Fibroblast of gingiva (primary cell): Measurements from ENCODE around the gene CROCC.
"Not testable (repeated sequence)": the region's sequence is repeated elsewhere in the genome, so short reads cannot be mapped to it uniquely, and the experiment has no call there.

Source experiments
- DNase-seq: peaks from one replicate; pipeline ENCODE4 v3.0.0-alpha.2; 2011; ENCODE audit warnings: low read depth

CROCC gene

GRCh38 chr1:16938351-16939321 is 16.9 kb downstream of the CROCC start:
- no peak for DNase-seq

DNA sequence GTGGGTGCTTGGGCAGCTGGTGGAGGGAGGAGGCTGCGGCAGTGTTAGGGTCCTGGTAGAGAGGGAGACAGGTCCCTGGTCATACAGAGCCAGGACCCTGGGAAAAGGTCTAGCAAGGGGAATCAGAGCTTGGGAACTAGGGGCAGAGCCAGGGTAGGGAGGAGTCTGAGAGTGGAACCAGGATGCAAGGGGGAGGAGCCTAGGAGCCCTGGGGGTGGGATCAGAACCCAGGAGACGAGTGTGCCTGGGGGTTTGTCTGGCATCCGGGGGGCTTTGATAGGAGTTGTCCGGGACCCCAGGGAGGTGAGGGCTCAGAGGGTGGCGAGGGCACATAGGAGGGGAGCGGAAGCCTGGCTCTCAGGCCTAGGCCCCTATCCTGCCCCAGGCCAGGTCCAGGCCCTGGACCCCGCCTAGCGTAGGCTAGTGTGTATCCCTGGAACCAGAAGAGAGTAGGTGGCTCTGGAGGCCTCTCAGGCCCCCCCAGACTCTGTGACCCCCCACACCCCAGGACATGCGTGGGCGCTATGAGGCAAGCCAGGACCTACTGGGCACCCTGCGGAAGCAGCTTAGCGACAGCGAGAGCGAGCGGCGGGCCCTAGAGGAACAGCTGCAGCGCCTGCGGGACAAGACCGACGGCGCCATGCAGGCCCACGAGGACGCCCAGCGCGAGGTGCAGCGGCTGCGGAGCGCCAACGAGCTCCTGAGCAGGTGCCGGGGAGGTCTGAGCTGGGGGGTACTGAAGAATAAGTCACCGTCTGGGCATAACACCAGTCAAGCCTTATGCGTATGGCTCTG is 17.9 kb downstream of the CROCC start:
- not testable (repeated sequence) for DNase-seq

- DNase-seq = no peak
Observed at GRCh38 chr1:16944038-16944437, 22.3 kb downstream of the CROCC start.

DNA sequence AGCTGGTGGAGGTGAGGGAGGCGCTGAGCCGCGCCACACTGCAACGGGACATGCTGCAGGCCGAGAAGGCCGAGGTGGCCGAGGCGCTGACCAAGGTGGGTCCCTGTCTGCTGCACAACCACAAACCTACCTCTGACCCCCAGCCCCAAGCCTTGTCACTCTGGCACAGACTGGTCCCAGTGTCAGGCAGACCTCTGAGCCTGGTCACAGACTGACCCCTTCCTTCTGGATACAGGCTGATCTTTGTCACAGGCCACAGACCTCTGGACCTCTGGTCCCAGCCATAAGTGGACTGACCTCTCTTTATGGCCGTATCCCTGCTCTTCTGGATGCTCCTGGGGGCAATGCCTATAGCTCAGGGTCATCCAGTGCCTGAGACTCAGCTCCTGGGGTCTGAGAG is 23.8 kb downstream of the CROCC start:
- DNase-seq = not testable (repeated sequence)

- not testable (repeated sequence) for DNase-seq
Observed at GRCh38 chr1:16946185-16946584, 24.5 kb downstream of the CROCC start.

DNA sequence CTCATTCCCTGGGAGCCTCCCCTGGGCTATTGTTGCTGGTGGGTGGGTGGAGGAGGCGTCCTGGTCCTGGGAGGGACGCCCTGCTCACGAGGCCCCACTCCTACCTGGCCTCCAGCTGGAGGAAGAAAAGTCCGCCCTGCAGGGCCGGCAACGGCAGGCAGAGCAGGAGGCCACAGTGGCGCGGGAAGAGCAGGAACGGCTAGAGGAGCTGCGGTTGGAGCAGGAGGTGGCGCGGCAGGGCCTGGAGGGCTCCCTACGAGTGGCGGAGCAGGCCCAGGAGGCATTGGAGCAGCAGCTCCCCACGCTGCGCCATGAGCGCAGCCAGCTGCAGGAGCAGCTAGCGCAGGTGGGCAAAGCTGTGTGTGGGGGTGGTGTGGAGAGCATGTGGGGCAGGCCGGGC is 24.9 kb downstream of the CROCC start:
- DNase-seq = no peak

- not testable (repeated sequence) for DNase-seq
Observed at GRCh38 chr1:16948282-16948891, 26.7 kb downstream of the CROCC start.

GRCh38 chr1:16949026-16949425 is 27.3 kb downstream of the CROCC start:
- peak; percentile 33 for DNase-seq

- DNase-seq = not testable (repeated sequence)
Observed at GRCh38 chr1:16952376-16952775, 30.6 kb downstream of the CROCC start.

DNA sequence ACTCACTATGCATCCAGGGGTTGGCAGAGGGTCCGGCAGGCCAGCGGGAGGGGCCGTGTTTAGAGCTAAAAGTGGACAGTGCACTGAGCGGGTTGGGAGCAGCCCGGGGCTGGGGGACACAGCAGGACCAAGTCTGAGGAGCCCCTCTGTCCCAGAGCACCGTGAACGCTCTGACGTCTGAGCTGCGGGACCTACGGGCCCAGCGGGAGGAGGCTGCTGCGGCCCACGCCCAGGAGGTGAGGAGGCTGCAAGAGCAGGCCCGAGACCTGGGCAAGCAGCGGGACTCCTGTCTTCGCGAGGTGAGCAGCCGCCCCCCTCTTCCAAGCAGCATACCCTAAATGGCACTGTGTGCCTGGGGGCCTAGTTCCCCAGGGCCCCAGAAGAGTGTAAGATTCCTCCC is 32.8 kb downstream of the CROCC start:
- DNase-seq = no peak

GRCh38 chr1:16955186-16955585 is 33.5 kb downstream of the CROCC start:
- no peak for DNase-seq

DNA sequence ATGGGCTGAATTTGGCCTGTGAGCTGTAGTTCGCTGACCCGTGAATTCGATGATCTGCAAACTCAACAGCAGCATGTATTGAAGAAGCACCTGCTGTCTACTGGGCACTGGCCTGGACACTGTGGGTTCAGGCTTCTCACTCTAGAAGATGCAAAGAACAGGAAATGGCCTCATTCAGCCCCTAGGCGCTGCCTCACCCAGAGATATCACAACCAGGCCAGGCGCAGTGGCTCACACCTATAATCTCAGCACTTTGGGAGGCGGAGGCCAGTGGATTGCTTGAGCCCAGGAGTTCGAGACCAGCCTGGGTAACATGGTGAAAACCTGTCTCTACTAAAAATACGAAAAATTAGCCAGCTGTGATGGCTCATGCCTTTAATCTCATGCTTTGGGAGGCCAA is 35.0 kb downstream of the CROCC start:
- no peak for DNase-seq

DNA sequence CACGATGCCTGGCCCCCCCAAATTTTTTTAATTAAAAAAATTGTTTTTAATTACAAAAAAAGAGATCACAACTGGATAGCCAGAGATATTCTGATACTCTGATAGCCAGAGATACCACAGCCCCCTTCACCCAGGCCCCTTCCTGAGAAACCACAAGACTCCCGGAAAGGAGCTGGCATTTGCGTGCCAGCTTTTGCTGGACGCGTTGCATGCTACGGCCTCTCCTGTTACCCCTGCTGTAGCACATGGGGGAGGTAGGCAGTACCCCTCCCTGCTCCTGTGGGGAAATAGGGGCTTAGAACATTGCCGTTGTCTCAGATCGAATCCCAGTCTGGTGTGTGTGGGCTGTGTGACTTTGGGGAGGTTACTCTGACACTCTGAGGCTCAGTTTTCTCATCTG is 36.0 kb downstream of the CROCC start:
- DNase-seq = no peak

DNA sequence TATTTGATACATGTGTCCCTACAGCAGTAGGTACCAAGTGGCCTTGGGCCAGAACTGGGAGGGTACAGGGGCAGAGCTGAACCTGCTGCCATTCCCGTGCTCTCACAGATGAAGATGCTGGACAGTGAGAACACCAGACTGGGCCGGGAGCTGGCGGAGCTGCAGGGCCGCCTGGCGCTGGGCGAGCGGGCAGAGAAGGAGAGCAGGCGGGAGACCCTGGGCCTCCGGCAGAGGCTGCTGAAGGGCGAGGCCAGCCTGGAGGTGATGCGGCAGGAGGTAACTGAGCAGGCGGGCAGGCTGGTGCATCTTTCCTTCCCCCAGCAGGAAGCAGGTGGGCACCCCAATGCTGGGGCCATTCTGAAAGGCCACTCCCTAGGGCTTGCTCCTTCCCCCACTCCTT is 36.7 kb downstream of the CROCC start:
- no peak for DNase-seq

DNA sequence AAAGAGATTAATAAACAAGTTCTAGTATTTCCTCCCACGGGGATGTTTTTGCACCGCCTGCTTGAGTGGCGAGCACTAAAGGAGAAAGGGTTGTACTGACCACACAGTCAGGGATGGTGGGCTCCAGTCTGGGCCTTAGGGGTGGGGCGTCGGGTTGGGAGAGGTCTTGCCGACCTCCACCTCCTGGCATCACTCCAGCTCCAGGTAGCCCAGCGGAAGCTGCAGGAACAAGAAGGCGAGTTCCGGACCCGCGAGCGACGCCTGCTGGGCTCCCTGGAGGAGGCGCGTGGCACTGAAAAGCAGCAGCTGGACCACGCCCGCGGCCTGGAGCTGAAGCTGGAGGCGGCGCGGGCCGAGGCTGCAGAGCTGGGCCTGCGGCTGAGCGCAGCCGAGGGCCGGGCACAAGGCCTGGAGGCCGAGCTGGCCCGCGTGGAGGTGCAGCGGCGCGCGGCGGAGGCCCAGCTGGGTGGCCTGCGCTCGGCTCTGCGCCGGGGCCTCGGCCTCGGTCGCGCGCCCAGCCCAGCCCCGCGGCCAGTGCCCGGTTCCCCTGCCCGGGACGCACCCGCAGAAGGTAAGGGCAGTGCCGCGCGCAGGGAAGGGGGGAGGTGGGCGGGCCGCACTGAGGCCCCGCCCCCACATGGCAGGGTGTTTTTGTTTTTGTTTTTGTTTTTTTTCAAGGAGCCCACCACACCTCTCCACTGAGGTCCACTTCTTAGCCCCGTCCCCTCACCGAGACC is 39.0 kb downstream of the CROCC start:
- DNase-seq = peak; percentile 72

- DNase-seq = no peak
Observed at GRCh38 chr1:16961297-16962133, 39.8 kb downstream of the CROCC start.

DNA sequence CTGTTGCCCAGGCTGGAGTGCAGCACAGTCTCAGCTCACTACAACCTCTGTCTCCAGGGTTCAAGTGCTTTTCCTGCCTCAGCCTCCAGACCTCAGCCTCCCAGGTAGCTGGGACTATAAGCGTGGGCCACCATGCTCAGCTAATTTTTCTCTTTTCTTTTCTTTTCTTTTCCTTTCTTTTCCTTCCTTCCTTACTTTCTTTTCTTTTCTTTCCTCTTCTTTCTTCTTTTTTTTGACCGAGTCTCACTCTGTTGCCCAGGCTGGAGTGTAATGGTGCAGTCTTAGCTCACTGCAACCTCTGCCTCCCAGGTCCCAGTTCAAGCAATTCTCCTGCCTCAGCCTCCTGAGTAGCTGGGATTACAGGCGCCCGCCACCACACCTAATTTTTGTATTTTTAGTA is 42.4 kb downstream of the CROCC start:
- DNase-seq = not testable (repeated sequence)

- no peak for DNase-seq
Observed at GRCh38 chr1:16965486-16966067, 43.8 kb downstream of the CROCC start.

DNA sequence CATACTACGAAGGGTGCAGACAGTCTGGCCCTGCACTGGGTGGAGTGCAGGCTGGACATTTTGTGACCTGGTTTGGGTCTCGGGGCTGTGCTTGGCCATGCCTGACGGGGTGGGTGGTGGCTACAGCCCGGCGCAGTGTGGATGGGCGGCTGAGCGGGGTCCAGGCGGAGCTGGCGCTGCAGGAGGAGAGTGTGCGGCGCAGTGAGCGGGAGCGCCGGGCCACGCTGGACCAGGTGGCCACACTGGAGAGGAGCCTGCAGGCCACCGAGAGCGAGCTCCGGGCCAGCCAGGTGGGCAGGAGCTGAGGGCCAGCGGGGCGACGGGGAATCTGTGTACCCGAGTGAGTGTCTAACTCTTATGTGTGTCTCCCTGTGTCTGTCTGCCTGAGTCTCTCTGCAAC is 44.6 kb downstream of the CROCC start:
- DNase-seq = no peak

DNA sequence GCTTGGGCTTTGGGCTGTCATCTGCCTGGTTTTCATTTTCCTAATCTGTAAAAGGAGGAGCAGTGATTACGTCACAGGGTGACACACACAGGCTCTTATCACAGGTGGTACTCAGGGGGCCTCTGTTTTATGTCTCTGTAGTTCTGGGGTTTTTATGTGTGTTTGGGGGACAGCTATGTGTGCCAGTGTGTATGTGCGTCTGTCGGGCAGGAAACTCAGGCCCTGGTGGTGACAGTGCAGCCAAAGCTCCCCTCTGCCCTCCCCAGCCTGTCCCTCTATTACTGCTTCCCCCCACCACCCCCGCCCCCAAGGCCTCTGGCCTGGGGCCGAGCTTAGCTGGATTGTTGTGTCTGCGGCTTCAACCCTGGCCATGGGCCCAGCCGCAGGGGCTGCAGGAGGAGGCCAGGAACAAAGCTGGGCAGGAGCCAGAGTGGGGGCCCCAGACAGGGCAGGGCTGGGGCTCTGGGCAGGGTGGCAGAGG is 45.4 kb downstream of the CROCC start:
- DNase-seq = no peak
